HTERT RPE-1 (cell line): ENCODE measurements around the gene MNS1.
"Not testable (repeated sequence)": the region's sequence is repeated elsewhere in the genome, so short reads cannot be mapped to it uniquely, and the experiment has no call there.

Experiments
- in situ Hi-C: fragments of 300-500 bp; cut with MboI; formaldehyde crosslinking; loops from 4 replicates; pipeline ENCODE4 v1.14.3; 2020; ENCODE audit warnings: low sequenced_read_pairs

MNS1 gene

DNA sequence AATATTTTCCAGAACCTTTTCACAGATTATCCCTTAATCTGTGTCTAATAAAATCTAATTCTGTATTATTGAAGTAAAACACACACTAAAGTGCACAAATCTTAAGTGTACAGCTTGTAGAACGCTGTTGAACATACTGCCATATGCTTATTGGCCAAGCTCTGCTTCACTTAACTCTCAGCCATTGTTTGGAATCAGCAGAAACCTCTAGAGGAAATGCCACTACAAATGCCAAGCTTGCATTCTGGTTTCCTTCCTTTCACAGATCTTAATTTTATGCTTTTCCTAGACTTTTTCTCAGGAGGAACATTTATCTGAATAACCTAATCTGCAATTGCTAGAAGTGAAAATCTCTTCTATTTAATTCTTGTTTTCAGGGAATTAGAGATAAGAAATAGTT lies 10.1 kb downstream of the MNS1 start:
- in situ Hi-C loops: no loop called here

DNA sequence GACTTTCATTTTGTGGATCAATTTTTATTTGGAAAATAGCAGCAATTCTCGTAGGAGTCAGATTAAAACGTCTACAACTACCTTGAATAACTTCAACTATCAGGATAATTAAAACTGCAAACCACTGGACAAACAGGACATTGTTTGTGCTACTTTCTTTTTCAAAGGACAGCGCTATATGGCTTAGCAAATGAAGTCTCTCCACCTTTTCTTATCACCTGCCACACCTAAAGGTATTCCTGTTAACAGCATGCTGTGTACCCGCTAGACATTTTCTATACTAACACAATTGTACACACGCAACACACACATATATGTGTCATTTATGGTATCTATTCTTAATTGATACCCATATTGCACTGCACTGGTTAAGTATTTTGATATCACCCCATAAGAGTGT lies 19.2 kb downstream of the MNS1 start:
- in situ Hi-C loops: no loop called here

DNA sequence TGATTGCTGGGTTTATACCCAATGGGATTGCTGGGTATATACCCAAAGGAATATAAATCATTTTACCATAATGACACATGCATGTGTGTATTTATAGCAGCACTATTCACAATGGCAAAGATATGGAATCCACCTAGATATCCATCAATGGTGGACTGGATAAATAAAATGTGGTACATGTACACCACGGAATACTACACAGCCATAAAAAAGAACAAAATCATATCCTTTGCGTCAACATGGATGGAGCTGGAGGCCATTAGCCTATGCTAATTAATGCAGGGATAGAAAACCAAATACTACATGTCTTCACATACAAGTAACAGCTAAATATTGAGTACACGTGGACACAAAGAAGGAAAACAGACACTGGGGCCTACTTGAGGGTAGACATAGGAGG lies 22.6 kb downstream of the MNS1 start:
- in situ Hi-C loops: no loop called here

DNA sequence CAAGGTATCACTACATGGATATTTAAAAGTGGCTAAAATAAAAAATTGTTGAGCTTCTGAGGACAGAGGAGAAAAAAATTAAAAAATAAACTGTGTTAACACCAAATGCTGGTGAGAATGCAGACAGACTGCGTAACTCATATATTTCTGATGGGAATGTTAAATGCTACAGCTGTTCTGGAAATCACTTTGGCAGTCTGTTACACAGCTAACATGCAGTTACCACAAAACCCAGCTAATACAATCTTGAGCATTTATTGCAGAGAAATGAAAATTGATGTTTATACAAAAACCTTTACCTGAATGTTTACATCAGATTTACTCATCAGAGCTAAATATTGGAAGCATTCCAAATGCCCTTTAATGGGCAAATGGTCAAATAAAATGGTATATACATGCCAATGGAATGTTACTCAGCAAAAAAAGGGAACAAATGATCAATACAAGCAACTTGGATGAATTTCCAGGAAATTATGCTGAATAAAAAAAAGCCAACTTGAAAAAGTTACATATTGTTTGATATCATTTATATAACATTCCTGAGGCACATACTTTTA lies 24.6 kb downstream of the MNS1 start:
- in situ Hi-C loops: no loop called here

DNA sequence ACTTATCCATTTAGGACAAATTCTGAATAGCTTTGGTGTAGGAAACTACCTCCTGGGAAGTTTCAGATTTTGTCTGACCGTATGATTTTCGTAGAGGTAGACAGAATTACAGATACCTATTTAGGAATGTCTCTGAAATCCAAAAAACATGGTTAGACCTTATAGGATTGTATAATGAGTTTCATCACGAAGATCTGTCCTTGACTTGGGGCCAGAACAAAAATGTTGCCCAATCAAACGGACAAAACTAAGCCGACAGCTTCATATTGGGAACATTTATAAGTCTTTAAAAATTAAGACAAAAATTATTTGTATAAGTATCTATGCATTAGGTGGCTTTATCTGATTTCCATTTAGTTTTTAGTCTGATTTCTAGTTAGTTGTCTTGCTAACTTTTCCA lies 32.6 kb downstream of the MNS1 start:
- in situ Hi-C loops: no loop called here

DNA sequence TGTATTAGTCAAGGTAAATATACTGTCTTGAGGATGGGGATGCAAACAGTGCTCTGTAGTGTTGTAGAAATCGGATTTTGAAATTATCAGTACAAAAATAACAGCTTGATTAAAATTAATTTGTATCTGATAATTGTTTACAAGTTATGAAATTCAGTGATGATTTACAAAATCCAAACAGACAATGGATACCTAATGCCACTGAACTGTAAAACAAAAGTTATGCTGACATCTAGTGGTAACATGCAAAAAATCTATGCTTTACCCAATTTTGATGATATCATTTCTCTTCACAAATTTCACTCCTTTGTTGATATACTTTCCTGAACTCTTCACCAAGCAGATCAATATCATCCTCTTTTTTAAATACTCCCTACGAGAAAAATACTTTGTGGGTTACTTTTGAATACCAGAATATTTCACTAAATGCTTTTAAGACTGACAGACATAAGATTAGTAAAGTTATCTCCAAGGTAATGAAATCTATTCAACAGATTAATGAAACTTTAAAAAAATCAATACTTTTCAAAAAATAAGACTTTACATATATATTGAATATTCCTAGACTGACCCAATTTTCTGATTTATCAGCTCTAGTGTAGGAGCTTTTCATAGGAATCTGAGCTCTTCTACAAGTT lies 36.0 kb downstream of the MNS1 start:
- in situ Hi-C loops: no loop called here

DNA sequence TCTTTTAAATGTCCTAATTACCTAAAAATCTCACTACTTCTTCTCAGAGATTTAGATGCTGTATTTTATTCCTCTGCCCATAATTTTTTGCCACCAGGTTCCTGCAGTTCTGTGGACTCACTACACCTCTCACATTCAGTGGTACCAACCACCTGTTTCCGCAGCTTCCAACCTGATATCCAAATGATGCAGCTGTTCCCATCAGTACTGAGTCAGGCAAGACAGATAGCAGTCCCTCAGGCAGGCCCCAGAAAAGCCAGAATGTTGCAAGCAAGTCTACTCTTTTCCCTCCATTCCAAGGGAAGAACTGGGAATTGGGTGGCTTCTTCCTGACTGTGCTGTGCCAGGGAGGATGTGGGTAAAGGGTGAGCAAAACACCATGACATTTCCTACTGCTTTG lies 39.0 kb downstream of the MNS1 start:
- in situ Hi-C loops: no loop called here

DNA sequence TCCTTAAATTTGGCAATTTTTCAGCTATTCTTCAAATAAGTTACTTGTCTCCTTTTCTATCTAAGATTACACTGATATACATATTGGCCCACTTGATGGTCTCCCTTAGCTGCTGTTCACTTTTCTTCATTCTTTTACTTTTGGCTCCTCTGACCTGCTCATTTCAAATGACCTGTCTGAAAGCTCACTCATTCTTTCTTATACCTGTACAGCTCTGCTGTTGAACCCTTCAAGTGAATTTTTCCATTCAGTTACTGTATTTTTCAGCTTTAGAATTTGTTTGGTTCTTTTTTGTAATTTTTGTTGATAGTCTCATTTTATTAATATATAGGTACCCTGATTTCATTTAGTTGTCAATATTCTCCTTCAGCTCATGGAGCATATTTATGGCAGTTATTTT lies 39.7 kb downstream of the MNS1 start:
- in situ Hi-C loops: no loop called here

DNA sequence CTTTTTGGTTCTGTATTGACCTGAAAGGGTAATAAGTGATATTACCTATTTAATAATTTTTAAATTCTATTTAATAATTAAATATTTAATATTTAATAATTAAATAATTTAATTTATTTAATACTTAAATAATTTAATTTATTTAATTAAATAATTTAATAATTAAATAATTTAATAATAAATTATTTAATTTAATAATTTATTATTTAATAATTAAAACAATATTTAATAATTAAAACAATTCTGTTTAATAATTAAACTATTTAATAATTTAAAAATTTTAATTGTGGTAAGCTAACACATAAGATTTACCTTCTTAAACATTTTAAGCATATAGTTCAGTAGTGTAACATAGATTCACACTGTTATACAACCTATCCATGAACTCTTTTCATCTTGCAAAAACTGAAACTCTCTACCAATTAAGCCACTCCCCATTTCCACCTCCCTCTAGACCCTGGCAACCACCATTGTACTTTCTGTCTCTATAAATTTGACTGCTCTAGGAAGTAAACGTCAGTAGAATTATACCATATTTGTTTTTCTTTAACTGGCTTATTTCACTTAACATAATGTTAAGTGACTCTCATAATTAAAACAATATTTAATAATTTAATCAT lies 51.7 kb downstream of the MNS1 start:
- in situ Hi-C loops: not testable (repeated sequence)

DNA sequence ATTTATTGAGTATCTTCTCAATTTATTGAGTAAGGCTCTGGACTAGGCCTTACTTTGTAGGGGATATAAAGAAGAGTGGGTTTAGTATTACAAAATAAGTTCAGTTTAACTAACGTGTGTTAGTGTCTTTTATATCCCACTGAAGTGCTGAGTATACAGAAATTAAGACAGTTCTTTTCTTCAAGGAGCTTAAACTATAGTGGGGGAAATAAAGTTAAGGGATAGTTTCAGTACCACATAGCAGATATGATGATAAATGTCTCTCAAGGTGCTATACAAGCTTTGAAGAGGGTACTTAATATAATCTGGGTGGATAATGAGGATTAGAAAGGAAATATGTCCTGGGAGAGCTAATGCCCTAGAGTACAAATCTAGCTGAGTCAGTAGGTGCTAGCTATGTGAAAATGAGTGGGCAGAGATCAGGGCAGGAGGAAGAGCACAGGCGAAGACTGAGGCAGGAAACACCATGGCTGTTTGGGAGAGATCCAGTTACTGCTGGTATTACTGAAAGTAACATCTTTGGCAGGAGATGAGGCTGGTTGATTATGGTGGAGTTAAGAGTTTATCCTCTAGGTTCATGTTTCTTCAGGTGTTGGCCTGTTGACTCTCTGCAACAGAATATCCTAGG lies 53.7 kb downstream of the MNS1 start:
- in situ Hi-C loops: no loop called here

DNA sequence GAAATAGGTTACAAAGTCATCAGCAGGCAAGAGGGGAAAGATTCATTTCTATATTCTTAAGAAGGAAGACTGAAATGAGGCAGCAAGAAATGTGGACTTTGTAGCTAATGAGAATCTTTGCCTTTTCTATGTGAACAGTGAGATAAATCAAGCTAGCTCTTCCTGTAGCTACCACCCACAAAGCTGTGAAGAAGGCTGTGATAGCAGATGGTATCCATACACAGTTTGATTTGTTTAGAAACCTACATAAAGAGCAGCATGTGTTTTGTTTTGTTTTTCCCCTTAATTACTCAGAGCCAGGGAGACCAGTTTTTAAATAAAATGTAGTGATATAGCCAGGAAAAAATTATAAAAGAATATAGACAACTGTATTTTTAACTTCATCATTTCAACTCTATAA lies 54.2 kb downstream of the MNS1 start:
- in situ Hi-C loops: no loop called here

DNA sequence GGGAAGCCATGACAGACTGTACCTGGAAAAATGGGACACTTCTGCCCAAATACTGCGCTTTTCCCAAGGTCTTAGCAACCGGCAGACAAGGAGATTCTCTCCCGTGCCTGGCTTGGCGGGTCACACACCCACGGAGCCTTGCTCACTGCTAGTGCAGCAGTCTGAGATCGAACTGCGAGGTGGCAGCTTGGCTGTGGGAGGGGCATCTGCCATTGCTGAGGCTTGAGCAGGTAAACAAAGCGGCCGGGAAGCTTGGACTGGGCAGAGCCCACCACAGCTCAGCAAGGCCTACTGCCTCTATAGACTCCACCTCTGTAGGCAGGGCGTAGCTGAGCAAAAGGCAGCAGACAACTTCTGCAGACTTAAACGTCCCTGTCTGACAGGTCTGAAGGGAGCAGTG lies 65.7 kb downstream of the MNS1 start:
- in situ Hi-C loops: not testable (repeated sequence)

DNA sequence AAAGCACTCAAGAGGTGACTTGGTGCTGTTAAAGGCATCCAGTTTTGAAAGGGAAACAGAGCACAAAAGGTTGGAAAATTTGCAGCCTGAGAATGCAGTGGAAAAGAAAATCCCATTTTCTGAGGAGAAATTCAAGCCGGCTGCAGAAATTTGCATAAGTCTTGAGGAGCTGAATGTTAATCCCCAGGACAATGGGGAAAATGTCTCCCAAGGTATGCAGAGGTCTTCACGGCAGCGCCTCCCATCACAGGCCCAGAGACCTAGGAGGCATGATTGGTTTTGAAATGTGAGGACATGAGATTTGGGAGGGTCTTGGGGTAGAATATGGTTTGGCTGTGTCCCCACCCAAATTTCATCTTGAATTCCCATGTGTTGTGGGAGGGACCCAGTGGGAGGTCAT lies 67.6 kb downstream of the MNS1 start:
- in situ Hi-C loops: not testable (repeated sequence)

DNA sequence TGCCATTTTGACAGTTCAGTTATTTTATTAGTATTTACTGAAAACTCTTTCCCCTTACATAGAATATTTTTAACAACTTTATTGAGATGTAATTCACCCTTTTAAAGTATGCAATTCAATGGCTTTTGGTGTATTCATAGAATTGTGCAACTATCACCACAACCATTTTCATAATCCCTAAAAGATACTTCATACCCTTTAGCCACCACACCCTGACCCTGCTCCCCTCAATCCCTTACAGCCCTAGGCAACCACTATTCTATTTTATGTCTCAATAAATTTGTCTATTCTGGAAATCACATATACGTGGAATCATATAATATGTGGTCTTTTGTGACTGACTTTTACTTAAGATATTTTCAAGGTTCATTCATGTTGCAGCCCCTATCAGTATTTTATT lies 70.0 kb downstream of the MNS1 start:
- in situ Hi-C loops: no loop called here

DNA sequence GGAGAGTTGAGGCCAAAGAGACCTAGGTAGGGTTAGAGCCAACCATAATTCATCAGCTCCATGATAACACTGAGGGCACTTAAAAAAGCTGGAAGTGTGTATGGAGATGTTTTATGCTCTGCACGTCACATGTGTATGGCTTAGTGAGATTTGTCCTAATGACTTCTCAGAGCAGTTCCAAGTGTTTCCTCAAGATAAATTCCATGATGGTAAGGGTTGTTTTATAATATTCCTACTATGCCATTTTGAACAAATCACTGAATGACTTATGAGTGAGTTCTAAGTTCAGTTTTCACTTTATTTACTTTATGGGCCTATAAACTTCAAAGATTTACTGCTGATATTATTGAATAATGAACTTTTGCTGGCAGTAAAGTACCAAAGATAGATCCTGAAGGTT lies 71.7 kb downstream of the MNS1 start:
- in situ Hi-C loops: no loop called here

DNA sequence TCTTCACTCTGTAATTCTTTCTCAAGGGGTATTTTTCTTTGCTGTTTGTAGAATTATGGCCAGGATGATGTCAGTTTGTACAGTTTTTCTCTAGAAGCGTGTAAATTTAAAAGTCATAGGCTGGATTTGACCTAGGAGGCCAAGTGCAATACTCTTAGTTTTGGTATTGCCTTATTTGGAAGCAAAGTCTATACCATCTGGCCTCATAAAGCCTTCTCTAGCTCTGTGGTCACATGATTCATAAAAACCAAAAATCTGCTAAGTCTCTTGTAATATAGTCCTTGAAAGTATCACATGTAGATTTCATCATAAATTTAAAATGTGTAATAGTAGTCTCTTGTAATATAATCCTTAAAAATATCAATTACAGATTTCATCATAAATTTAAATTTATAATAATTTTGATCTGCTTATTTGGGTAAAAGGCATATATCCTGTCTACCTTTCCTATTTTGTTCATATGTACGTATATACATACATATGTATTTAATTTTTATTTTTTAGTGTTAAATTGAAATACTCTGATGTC lies 74.1 kb downstream of the MNS1 start:
- in situ Hi-C loops: no loop called here

DNA sequence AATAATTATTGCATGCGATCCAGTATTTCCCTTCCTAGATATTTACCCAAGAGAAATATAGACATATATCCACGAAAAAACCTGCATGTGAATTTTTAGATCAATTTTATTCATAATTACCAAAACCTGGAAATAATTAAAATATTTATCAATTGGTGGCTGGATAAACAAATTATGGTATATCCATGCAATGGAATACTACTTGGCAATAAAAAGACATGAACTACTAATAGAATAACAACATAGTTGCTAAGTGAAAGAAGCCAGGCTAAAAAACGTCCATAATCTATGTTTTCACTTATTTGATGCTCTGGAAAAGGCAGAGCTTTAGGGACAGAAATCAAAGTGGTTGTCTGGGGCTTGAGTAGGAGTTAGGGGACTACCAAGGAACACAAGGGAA lies 79.0 kb downstream of the MNS1 start:
- in situ Hi-C loops: no loop called here

DNA sequence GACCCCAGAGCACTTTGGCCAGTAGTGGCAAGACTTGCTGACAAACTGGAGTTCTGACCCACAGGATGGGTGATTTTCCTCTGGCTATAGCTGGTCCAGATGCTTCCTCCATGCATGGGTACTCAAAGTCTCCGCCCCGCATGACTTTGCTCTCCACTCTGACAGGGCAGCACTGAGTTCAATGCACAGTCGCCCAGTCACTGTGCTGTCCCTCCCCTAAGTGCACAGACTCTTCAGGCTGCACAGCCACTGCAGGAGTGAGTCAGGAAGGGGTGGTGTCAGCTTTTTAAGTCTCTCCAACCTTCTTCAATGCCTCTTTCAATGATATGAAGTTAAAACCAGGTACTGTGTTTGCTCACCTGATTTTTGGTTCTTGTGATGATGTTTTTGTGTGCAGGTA lies 81.9 kb downstream of the MNS1 start:
- in situ Hi-C loops: no loop called here
